Left kidney (tissue), 2 donors: ENCODE data around the gene KRTAP4-7. TPM values are rescaled to one million over a fixed set of nuclear protein-coding genes. Genes with fewer than 3 reads are reported as not detected.
"Not testable (repeated sequence)": the region's sequence is repeated elsewhere in the genome, so short reads cannot be mapped to it uniquely, and the experiment has no call there.

ENCODE experiments used
- DNase-seq: peaks from one replicate; pipeline ENCODE4 v3.0.0-alpha.2; 2013
- polyA plus RNA-seq: library from polyadenylated mRNA; unstranded; fragments of 120-200 nt; gene quantifications from one replicate; pipeline ENCODE4 v1.2.1, GENCODE V29; 2013; ENCODE audit not compliant: insufficient read length

The KRTAP4-7 gene
- polyA plus RNA-seq, 1 donor, result not detected

DNA sequence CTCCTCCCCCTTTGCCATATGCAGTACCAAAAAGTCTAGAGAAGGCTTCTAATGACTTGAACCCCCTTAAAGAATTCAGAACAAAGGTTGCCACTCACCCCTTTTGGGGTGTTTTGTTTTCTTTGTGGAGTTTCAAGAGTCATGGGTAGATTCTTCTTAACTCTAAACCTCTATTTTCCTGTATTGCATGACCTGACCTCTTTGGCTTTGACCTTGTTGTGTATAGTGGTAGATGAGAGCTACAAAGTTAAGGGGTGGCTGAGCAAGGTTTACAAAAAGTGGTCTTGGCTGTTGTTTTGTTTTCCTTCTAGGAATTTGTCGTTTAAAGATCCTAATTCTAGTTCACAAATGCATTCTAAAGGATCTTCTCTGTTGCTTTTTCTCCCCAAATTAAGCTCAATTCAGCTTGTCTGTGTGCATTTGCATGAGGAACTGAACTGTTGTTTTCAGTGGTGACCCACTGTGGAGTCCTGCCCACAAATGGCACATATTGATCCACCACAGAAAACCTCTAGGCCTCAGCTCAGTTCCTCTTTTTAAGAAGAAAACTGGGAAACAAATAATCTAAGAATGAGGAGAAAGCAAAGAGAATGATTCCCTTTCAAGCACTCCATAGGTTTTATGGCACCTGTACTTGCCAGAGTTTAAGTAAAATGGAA is 24.9 kb downstream of the KRTAP4-7 start:
- DNase-seq, result not testable (repeated sequence)

DNA sequence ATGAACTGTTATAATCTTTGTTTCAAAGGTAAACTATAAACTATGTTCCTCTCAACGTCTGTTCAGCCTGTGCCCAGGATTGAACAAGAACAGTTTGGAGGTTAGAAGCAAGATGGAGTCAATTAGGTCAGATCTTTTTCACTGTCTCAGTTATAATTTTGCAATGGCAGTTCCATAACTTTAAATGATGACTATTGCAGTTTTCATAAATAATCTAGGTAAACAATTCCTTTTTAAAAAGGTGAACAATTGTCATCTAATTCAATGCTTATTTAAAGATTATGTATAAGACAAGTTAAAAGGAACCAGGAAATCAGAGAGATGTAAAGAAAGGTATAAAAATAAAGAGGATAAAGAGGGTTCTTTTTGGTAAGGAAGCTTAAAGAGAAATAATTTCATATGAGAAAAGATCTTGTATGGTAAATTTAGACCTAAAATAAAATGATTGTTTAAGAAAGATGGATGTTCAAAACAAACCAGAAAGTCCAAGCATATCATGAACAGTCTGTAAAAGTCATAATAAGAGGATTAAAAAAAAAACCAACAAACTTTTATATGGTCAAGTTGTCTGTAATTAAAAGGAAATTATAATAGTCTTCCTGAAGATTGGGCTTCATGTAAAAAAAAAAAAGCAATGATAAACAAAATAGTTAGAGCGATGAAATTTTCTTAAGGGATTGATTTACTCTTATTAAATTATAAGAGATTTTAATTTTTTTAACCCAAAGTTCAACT is 27.4 kb downstream of the KRTAP4-7 start:
- DNase-seq, result no peak

DNA sequence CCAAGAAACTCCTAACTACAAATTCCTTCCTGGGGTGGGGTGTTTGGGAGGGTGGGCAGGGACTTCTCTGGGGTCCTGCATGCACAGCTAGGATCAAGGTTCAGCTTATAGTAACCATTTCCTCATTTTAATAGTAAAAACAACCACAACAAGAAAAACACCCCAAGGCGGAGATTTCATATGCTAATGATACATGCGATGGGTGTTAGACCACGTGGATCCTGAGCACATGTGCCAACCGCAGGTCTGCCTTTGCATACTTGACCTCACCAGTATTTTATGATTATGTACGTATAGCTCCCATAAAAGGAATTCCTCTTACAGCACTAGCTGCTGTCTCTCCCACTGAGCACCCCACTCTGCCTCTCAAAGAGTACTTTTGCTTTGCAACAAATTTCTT is 32.3 kb downstream of the KRTAP4-7 start:
- DNase-seq, result no peak

DNA sequence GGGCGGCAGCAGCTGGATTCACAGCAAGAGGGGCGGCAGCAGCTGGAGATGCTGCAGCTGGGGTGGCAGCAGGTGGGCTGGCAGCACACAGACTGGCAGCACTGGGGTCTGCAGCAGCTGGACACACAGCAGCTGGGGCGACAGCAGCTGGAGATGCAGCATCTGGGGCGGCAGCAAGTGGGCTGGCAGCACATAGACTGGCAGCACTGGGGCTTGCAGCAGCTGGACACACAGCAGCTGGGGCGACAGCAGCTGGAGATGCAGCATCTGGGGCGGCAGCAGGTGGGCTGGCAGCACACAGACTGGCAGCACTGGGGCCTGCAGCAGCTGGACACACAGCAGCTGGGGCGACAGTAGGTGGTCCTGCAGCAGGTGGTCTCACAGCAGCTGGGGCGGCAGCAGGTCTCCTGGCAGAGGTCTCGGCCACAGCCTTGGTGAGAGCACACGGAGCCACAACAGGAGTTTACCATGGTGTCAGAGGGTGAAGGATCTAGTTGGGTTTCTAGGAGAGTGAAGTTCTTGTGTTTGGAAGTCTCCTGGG is 34.0 kb downstream of the KRTAP4-7 start, which contains the start of gene KRTAP4-11:
TSS of gene KRTAP4-11 (minus strand) at position 528 of the 541 bp plus-strand sequence. CDS start at position 470, 58 bp downstream.
- not testable (repeated sequence) for DNase-seq

DNA sequence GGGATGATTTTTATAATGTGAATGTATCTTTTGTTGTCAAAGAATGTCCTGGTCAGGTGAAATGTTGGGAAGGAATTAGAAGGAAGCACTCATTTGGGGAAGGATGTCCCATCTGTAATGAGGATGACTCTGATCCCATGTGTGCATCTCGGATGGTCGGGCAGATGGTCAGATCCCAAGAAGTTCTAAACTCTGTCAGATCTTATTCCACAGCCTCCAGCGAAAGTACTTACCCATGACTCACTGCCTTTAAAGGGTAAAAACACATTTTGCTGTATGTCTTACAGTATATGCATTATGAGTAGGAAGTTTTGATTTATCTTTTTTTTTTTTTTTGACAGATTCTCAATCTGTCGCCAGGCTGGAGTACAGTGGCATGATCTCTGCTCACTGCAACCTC is 34.8 kb downstream of the KRTAP4-7 start:
- no peak for DNase-seq

DNA sequence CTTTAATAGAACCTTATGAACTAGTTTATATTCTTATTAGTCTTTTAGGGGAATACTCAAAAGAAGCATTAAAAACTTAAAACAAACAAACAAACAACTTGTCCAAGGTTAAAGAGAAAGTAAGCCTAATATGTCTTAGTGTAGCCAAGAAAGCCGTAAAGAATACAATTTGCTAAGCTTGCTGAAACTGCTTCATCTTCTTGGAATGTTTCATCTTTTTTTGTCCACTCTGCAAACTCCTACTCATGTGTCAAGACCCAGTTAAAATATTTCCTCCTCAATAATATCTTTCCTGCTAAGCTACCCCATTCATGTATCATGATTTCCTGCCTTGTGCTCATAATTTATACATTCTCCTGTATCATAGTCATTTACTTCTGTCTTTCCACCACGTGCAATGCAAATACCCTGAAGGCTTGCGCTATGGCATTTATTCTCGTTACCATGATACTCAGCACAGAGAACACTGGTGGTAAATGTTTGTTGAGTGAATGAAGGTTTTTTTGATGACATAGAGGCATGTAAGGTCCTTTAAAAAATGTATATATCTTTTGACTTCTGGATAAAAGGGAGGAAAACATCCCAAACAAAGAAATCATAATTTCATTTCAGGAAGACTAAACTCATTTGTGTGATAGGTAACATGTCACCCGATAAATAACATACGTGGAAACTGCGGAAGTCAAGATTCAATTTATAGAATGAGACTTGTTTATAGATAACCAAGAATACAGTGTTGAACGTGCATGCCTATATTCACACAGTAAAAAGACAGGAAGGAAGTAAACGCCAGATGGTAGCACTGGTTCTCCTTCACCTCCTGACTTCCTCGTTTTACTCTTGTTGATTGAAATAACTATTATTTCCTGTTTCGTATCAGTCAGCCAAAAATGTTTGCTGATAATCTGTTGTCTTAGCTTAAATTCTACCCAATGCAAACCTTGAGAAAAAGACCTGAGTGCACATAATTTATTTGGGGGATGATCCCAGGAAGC is 36.0 kb downstream of the KRTAP4-7 start:
- not testable (repeated sequence) for DNase-seq

DNA sequence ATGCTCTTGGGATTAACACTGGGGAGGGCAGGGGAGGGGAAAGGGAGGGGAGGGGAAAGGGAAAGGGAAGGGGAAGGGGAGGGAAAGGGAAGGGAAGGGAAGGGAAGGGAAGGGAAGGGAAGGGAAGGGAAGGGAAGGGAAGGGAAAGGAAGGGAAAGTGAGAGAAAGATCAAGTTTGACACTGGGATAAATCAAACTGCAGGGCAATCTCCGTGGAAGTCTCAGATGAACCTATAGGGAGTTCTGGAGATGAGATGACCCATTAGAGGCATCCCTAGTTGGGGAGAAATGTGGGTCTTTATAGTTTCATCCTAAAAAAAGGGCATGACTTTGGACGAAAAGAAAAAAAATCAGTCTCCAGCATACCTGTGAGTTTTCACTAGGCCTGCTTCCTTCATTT is 37.8 kb downstream of the KRTAP4-7 start:
- DNase-seq, result no peak

DNA sequence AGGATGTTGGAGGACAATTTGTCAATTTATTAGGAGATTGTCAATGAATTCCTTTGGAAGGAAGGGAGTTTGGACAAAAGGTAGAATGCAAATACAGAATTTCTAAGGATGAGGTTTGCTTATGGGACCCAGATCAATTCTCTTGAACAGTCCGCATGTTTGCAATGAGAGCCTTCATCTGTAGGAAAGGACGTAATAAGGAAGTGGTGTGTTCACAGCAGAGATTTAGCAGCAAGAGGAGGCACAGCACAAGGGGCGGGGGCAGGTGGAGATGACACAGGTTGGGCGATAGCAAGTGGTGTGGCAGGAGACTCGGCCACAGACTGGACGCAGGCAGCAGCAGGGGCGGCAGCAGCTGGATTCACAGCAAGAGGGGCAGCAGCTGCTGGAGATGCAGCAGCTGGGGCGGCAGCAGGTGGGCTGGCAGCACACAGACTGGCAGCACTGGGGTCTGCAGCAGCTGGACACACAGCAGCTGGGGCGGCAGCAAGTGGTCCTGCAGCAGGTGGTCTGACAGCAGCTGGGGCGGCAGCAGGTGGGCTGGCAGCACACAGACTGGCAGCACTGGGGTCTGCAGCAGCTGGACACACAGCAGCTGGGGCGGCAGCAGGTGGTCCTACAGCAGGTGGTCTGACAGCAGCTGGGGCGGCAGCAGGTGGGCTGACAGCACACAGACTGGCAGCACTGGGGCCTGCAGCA is 39.5 kb downstream of the KRTAP4-7 start:
- DNase-seq, result not testable (repeated sequence)

DNA sequence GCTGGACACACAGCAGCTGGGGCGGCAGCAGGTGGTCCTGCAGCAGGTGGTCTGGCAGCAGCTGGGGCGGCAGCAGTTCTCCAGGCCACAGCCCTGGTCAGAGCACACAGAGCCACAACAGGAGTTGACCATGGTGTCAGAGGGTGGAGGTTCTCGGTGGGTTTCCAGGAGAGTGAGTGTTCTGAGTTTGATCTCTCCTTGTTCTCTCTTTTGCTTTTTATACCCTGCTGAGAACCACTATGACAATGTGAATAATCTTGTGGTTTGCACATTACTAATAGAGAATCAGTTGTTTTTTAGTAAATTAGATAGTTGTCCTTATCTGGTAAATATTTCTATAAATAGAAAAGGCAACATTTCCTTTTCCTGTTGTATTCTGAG is 40.0 kb downstream of the KRTAP4-7 start, which contains the start of gene KRTAP4-12:
TSS of gene KRTAP4-12 (minus strand) at position 192 of the 381 bp plus-strand sequence. CDS start at position 132, 60 bp downstream.
- not testable (repeated sequence) for DNase-seq

DNA sequence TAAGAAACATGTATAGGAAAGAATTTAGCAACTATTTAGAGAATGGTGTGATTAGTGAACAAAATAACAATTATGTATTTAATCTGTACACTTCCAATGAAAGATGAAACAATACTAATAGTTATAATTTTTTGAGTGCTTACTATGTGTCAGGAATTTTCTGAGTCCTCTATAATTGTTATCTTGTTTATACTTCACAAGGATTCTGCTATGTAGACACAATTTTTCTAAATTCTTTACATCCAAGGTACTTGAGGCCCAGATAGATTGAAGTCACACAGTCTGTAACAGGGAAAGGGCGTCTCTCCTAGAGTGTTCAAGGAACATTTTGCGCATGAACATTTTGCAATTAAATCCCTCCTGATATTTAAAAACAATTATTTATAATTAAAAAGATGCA is 41.1 kb downstream of the KRTAP4-7 start:
- DNase-seq, result no peak

DNA sequence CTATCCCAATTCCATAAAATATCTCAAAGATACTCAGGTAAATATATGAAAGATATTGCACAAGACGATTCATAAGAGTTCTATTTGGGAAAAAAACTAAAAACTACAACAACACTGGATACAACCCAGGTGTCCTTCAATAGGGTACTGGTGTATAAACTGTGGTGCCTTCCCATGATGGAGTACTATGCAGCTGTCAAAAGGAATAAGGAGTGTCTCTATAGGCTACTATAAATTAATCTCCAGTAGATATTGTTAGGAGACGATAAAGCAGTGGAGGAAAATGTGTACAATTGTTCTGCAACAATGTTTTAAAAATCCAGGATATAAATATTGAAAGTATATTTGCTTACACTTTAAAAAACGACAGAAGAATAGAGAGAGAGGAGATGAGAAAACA is 42.5 kb downstream of the KRTAP4-7 start:
- no peak for DNase-seq

DNA sequence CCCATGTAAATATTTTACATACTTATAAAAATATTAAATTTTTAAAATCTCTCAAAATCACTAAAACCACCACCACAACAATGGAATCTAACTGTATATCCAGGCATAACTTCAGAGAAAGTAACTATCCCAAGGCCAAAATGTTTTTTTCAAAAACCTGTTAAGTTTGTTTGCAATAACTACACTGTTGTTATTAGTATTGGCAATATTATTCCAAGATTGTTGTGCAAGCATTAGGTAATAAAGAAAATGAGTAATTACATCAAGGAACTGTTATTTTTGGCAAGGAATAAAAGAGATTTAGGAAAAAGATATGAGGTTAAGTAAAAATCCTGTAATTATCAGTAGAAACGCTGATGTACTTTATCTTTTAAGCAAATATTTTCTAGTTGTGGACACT is 43.4 kb downstream of the KRTAP4-7 start:
- no peak for DNase-seq

DNA sequence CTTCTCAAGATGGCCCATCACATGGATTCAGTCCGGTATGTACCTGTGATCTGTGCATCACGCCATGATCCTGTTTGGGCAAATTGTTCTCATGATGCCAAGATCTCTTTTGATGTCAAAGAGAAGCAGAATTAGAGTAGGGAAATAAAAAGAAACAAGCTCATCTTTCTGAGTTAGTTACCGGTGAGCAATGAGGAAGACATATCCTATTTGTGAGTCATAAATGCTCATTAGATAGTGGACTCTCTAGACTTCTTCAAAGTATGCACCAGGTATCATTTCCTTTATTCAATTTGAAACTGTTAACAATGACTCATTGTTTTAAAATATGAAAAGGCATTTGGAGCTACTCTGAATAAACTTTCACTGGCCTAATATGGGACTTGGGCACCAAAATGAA is 48.0 kb downstream of the KRTAP4-7 start:
- DNase-seq, result no peak

DNA sequence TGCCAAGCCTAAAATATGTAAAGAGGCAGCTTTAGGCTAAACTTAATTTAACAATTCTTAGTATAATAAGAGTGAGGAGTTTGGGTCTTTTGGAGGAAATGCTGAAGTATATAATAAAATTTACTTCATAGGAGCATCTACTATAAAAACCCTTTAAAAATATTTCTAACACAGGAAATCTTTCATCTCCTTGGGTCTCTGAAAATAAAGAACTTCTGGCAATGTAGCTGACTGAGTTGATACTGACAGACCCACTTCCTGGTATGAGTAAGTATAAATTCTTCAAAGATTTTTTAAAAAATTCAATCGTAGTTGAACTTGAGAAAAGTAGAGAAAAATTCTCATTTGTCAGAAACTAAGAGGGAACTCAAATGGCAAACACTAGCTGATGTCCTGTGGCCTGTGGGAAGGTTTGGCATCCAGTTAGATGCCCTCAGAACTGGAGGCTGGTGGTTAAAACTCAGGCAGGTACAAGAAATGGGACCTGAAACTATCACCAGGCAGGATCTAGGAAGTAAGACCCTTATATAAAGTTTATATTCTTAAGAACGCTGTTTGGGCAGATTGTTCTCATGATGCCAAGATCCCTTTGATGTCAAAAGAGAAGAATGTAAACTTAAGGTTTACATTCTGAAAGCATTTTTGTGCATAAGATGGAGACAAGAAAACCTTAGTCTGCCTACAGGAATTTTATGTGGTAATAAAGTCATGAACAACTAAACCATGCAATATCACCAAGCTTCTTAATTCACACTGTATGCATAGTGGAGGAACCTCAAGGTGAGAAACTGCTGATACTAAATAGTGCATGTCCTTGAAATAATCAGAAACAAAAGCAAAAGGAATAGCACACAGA is 50.2 kb downstream of the KRTAP4-7 start:
- DNase-seq, result no peak

Other genes starting within 250 kb of the KRTAP4-7 start
- 0.37 TPM for gene KRT12, start 216.9 kb upstream of the KRTAP4-7 start, polyA plus RNA-seq
- gene KRT20, start 198.9 kb upstream of the KRTAP4-7 start, polyA plus RNA-seq, result 0.33 TPM
- gene KRT23, start 146.5 kb upstream of the KRTAP4-7 start, polyA plus RNA-seq, result 1.1 TPM
- not detected for gene KRT39, start 117.2 kb upstream of the KRTAP4-7 start, polyA plus RNA-seq
- gene KRT40, start 99.8 kb upstream of the KRTAP4-7 start, polyA plus RNA-seq, result not detected
- gene KRTAP3-3, start 90.0 kb upstream of the KRTAP4-7 start, polyA plus RNA-seq, result not detected
- gene KRTAP3-2, start 84.2 kb upstream of the KRTAP4-7 start, polyA plus RNA-seq, result not detected
- not detected for gene KRTAP3-1, start 75.0 kb upstream of the KRTAP4-7 start, polyA plus RNA-seq
- gene KRTAP1-5, start 56.9 kb upstream of the KRTAP4-7 start, polyA plus RNA-seq, result not detected
- not detected for gene KRTAP1-4, start 54.0 kb upstream of the KRTAP4-7 start, polyA plus RNA-seq
- not detected for gene KRTAP1-3, start 49.3 kb upstream of the KRTAP4-7 start, polyA plus RNA-seq
- not detected for gene KRTAP1-1, start 42.7 kb upstream of the KRTAP4-7 start, polyA plus RNA-seq
- not detected for gene KRTAP2-1, start 36.8 kb upstream of the KRTAP4-7 start, polyA plus RNA-seq
- not detected for gene KRTAP2-2, start 28.9 kb upstream of the KRTAP4-7 start, polyA plus RNA-seq
- not detected for gene KRTAP2-3, start 24.0 kb upstream of the KRTAP4-7 start, polyA plus RNA-seq
- not detected for gene KRTAP2-4, start 18.3 kb upstream of the KRTAP4-7 start, polyA plus RNA-seq
- not detected for gene KRTAP4-8, start 14.0 kb downstream of the KRTAP4-7 start, polyA plus RNA-seq
- not detected for gene KRTAP4-16, start 18.1 kb downstream of the KRTAP4-7 start, polyA plus RNA-seq
- gene KRTAP4-9, start 21.2 kb downstream of the KRTAP4-7 start, polyA plus RNA-seq, result not detected
- not detected for gene KRTAP4-11, start 34.2 kb downstream of the KRTAP4-7 start, polyA plus RNA-seq
- gene KRTAP4-12, start 40.0 kb downstream of the KRTAP4-7 start, polyA plus RNA-seq, result not detected
- gene KRTAP4-6, start 56.4 kb downstream of the KRTAP4-7 start, polyA plus RNA-seq, result not detected
- gene KRTAP4-5, start 65.7 kb downstream of the KRTAP4-7 start, polyA plus RNA-seq, result not detected
- gene KRTAP4-4, start 76.6 kb downstream of the KRTAP4-7 start, polyA plus RNA-seq, result not detected
- not detected for gene KRTAP4-3, start 84.1 kb downstream of the KRTAP4-7 start, polyA plus RNA-seq
- gene KRTAP4-2, start 94.1 kb downstream of the KRTAP4-7 start, polyA plus RNA-seq, result not detected
- not detected for gene KRTAP4-1, start 100.8 kb downstream of the KRTAP4-7 start, polyA plus RNA-seq
- not detected for gene KRTAP9-1, start 105.7 kb downstream of the KRTAP4-7 start, polyA plus RNA-seq
- not detected for gene KRTAP9-2, start 142.5 kb downstream of the KRTAP4-7 start, polyA plus RNA-seq
- not detected for gene KRTAP9-3, start 148.3 kb downstream of the KRTAP4-7 start, polyA plus RNA-seq
- not detected for gene KRTAP9-8, start 153.8 kb downstream of the KRTAP4-7 start, polyA plus RNA-seq
- not detected for gene KRTAP9-4, start 165.5 kb downstream of the KRTAP4-7 start, polyA plus RNA-seq
- gene KRTAP9-9, start 171.2 kb downstream of the KRTAP4-7 start, polyA plus RNA-seq, result not detected
- 0.42 TPM for gene KRTAP9-6, start 181.2 kb downstream of the KRTAP4-7 start, polyA plus RNA-seq
- not detected for gene KRTAP9-7, start 191.5 kb downstream of the KRTAP4-7 start, polyA plus RNA-seq
- not detected for gene KRTAP29-1, start 218.7 kb downstream of the KRTAP4-7 start, polyA plus RNA-seq
- not detected for gene KRTAP16-1, start 225.2 kb downstream of the KRTAP4-7 start, polyA plus RNA-seq
- gene KRTAP17-1, start 231.6 kb downstream of the KRTAP4-7 start, polyA plus RNA-seq, result not detected